Measurements from ENCODE around the gene FAM177A1. TPM values are rescaled to one million over a fixed set of nuclear protein-coding genes. Genes with fewer than 3 reads are reported as not detected.

Gene FAM177A1
- total RNA-seq (2011; cell fraction: chromatin; rRNA removed; ENCODE audit: low replicate concordance) = 16.0 and 36.3 TPM in 2 replicates
- total RNA-seq (2011; cell fraction: nucleolus; rRNA removed) = 24.5 and 25.3 TPM in 2 replicates
- total RNA-seq (2011; cell fraction: nucleoplasm; rRNA removed) = 26.8 and 34.9 TPM in 2 replicates
- total RNA-seq (2014; rRNA removed) (29.9 and 35.3 TPM in 2 replicates), total RNA-seq (2014; rRNA removed; fragmentation: Illumina TruSeq; extraction: Trizol) (28.1 and 34.2 TPM in 2 replicates), total RNA-seq (2015; rRNA removed; fragmentation: Illumina TruSeq; extraction: Trizol) (27.5 and 27.8 TPM in 2 replicates), total RNA-seq (2021) (34.5 and 36.2 TPM in 2 replicates), polyA plus RNA-seq (2011; rRNA removed) (30.3 and 35.6 TPM in 2 replicates), polyA plus RNA-seq (2014; fragmentation: Illumina TruSeq; extraction: Trizol) (30.6 and 32.6 TPM in 2 replicates), polyA plus RNA-seq (2014; fragmentation: Nextera tagmentation; extraction: Ambion mirVana) (10 to 100 TPM in 1 of 2 experiments, 1 to 10 TPM in 1; 7.7 to 12.1 TPM), polyA plus RNA-seq (2014; rRNA removed) (36.2 and 41.2 TPM in 2 replicates), polyA minus RNA-seq (2011; rRNA and poly(A)+ RNA removed) (10.3 and 10.9 TPM in 2 replicates), Bru-seq, nascent RNA (percentile 66 among the genes with signal in this experiment), BruChase-seq, experiment 1, labeled RNA remaining after a 2-hour chase (percentile 70 among the genes with signal in this experiment), BruChase-seq, experiment 2, labeled RNA remaining after a 6-hour chase (percentile 69 among the genes with signal in this experiment)
- polyA plus RNA-seq (2011; cell fraction: cytosol; rRNA removed) = 22.8 and 26.5 TPM in 2 replicates
- polyA plus RNA-seq (2011; cell fraction: nucleus; rRNA removed) = 13.9 and 16.9 TPM in 2 replicates
- 34.5 and 41.8 TPM in 2 replicates for polyA plus RNA-seq (2012)
- 7.7 and 11.3 TPM in 2 replicates for polyA minus RNA-seq (2011; cell fraction: cytosol; rRNA and poly(A)+ RNA removed)
- polyA minus RNA-seq (2011; cell fraction: nucleus; rRNA and poly(A)+ RNA removed) = 14.8 and 16.6 TPM in 2 replicates
- long read RNA-seq, experiment 1, transcript FAM177A1-207 (2 exons, 540 nt) = minor isoform, 6 of 80 reads
- long read RNA-seq, experiment 1, transcript FAM177A1-201 (5 exons, 2,927 nt) = major isoform, 19 of 80 reads
- long read RNA-seq, experiment 1, transcript FAM177A1-202 (6 exons, 858 nt) = minor isoform, 10 of 80 reads
- long read RNA-seq, experiment 1, partial matches to known transcripts = 6 of 80 reads
- long read RNA-seq, experiment 1, other reads (novel, unspliced or antisense) = 39 of 80 reads
- long read RNA-seq, experiment 2, transcript FAM177A1-201 (5 exons, 2,927 nt) = minor isoform, 7 of 39 reads
- long read RNA-seq, experiment 2, transcript FAM177A1-207 (2 exons, 540 nt) = major isoform, 11 of 39 reads
- long read RNA-seq, experiment 2, partial matches to known transcripts = 2 of 39 reads
- long read RNA-seq, experiment 2, other reads (novel, unspliced or antisense) = 18 of 39 reads
- long read RNA-seq, experiment 3, transcript FAM177A1-202 (6 exons, 858 nt) = minor isoform, 6 of 35 reads
- long read RNA-seq, experiment 3, transcript FAM177A1-201 (5 exons, 2,927 nt) = major isoform, 10 of 35 reads
- long read RNA-seq, experiment 3, transcript FAM177A1-207 (2 exons, 540 nt) = minor isoform, 6 of 35 reads
- long read RNA-seq, experiment 3, partial matches to known transcripts = 6 of 35 reads
- long read RNA-seq, experiment 3, other reads (novel, unspliced or antisense) = 6 of 35 reads

DNA sequence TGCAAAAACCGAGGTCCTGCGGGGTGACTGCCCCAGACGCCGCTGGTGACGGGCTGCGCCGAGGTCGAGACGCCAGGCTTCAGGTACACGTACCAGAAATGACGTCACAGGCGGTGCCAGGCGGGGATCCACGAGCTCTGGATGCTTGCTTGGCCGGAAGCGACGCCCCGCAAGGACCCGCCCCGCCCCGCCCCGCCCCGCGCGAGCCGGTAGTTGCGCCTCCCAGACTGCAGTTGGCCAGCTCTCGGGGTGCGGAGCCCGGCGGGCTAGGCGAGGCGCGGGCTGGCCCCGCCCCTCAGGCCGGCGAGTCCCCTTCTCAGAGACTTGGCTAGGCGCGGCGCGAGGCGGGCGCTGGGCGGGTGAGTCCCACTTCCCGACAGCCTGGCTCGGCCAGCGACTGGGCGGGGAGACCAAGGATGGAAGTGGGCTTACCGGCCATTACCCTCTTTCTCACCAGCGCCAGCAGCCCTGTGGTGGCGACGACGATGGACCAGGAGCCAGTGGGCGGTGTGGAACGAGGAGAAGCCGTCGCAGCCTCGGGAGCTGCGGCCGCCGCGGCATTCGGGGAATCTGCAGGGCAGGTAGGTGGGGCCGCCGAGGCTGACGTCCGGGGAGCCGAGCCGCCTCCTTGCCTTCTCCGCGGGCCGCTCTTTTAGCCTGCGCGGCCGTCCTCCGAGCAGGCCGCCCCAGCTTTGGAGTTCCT, at the start of gene FAM177A1:
FAM177A1 (plus strand) TSS at position 225 of the 703 bp plus-strand sequence; CDS start at position 417, 192 bp downstream.
- Histone ChIP-seq H4K20me1 (replicated peaks; ENCODE audit: control insufficient read depth, insufficient read depth, low read length) (no peaks in the 10 kb centered on the region), H3K36me3 (ENCODE audit: control insufficient read depth, insufficient read depth, low read length) (0 out of 3 replicates have a peak, but pooled peaks cover 5% of the 10 kb centered on the region), H3K4me2 (ENCODE audit: insufficient read depth, low read length) (peak within 1 kb of the TSS; percentile 87), H2AFZ (ENCODE audit: low read depth, low read length) (peak within 1 kb of the TSS; percentile 94), H3K9me1 (ENCODE audit: control insufficient read depth, insufficient read depth, low read length) (no peaks in the 10 kb centered on the region), H3K4me3 (peak within 1 kb of the TSS; percentile 69), H3K79me2 (ENCODE audit: control insufficient read depth, insufficient read depth, low read length) (peaks cover 42% of the 10 kb centered on the region), H3K9ac (ENCODE audit: insufficient read depth in 1 of 2, low read depth in 2 of 2, low read length in 2 of 2) (peak within 1 kb of the TSS; percentile 81 to 96), H3K4me1 (replicated peaks in 1 of 2; ENCODE audit: control insufficient read depth in 2 of 2, insufficient read depth in 2 of 2, low read length in 2 of 2) (peaks cover 9 to 16% of the 10 kb centered on the region in 2 experiments; a peak in 4 of 5 replicates), H3K27ac (ENCODE audit: extremely low read depth, low read depth, low read length) (peak within 1 kb of the TSS; percentile 86), H3K9me3 (replicated peaks; ENCODE audit: control insufficient read depth, insufficient read depth, low read depth, low read length) (no peaks in the 10 kb centered on the region), H3K27me3 (ENCODE audit: control insufficient read depth in 2 of 2, insufficient read depth in 2 of 2, low read length in 2 of 2) (no peaks in the 10 kb centered on the region)
- CTCF ChIA-PET (ENCODE audit: low intra/inter-chr PET ratio) = no interaction called here
- peak; percentile 96 for ATAC-seq
- peak; percentile 92 to 96 (median 93) for DNase-seq (ENCODE audit: extremely low read depth in 1 of 4, low spot score in 3 of 4)
- in situ Hi-C loops (cut with MboI) = no loop called here
- FAIRE-seq = peak; percentile 84
- intact Hi-C loops (cut with micrococcal nuclease) = loop anchor here (1.0 to 10.0 kb wide), 3 partner anchors 77 to 359 kb away; partner anchors contain the start of genes NFKBIA and PRORP
- BruUV-seq (replicated peaks) = no TSS peak
- POLR2A ChIA-PET = interaction anchor here (0.6 to 1.5 kb wide), 3 partner anchors 9 to 1096 kb away, joined by 3 to 6 read pairs (median 6); partner anchors contain the start of genes PPP2R3C and PRORP
- WGBS (ENCODE audit: insufficient coverage, low coverage, missing lambda C conversion rate) = under 1% methylated on average over 40 of the region's 77 CpGs
- TF ChIP-seq ZNF263 (CRISPR knock-in tag; IDR thresholded peaks at IDR 0.05; ENCODE audit: borderline replicate concordance) (0 out of 2 replicates have a peak, but pooled peaks have one; percentile 2), NKRF (IDR thresholded peaks at IDR 0.05; ENCODE audit: borderline replicate concordance) (peak; percentile 21; the same call in 1 of the 2 replicates), HEY1 (CRISPR knock-in tag; IDR thresholded peaks at IDR 0.05; ENCODE audit: borderline replicate concordance) (no peak), PRPF4 (IDR thresholded peaks at IDR 0.05; ENCODE audit: insufficient read depth, low read depth, low read length, poor library complexity, severe bottlenecking) (no peak), SMAD4 (CRISPR knock-in tag; conservative IDR thresholded peaks at IDR 0.05) (peak; percentile 59)
- TF ChIP-seq, protein P1, sequence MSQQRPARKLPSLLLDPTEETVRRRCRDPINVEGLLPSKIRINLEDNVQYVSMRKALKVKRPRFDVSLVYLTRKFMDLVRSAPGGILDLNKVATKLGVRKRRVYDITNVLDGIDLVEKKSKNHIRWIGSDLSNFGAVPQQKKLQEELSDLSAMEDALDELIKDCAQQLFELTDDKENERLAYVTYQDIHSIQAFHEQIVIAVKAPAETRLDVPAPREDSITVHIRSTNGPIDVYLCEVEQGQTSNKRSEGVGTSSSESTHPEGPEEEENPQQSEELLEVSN (IDR thresholded peaks at IDR 0.05; ENCODE audit: borderline replicate concordance in 1 of 2, extremely low read depth in 1 of 2, insufficient read depth in 1 of 2, insufficient read length in 1 of 2, low read depth in 1 of 2, low read length in 1 of 2, poor library complexity in 1 of 2, severe bottlenecking in 1 of 2) = peak in 1 of 2 experiments; percentile 20

Data from K562 (cell line).